Activated CD4-positive, CD25-positive, alpha-beta regulatory T cell treated with anti-CD3 and anti-CD28 coated beads, Interleukin-2, amount 50 U/mL, for 24 hours (primary cell): ENCODE data around the gene AQP3.
A peak's percentile ranks its signal among the peaks of the same experiment; 100 is the strongest.
"Not testable (repeated sequence)": the region's sequence is repeated elsewhere in the genome, so short reads cannot be mapped to it uniquely, and the experiment has no call there.

Experiments used
- ATAC-seq, 2 donors: fragments of 150-1000 bp; cut with Tn5 transposase; one replicate each; pipeline ENCODE4 v1.10.0; 2021; ENCODE audit warnings: mild to moderate bottlenecking in 1 of 2, moderate library complexity in 1 of 2

Gene AQP3

DNA sequence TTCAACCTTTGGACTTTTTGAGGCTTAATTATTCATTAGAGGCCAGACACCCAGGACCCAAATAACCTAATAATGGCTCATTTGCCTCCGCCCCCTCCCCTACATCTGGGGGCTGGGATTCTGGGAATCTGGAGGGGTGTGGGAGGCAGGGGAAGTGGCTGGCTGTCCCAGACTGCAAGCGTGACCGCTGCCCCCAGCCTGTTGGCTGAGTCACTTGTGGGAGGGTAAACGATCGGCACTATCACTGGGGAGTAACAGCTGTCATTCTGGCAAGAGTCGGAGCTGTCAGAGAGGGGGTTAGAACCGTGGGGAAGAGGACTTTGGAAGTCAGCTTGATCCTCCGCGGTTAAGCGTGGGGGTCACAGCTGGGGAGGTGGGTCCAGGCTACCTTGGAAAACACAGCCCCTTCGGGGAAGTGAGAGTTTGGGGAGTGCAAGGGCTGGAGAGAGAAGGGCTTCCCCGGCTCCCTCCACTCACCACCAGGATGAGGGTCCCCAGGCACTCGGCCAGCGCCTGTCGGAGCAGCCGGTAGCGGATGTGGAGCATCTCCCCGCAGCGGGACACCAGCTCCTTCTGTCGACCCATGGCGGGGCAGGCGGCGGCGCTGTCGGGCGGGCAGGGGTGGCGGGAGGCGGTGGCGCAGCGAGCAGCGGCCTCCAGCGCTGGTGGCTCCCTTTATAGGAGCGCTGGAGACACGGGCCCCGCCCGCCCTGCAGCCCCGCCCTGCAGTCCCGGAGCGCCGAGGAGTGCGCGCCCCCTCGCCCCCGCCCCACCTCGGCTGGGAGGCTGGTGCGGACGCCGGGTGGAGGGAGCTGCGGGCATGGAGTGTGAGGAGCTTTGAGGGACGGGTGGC is at the start of gene AQP3:
TSS of gene AQP3 (minus strand) at position 648 of the 853 bp plus-strand sequence. CDS start at position 585, 63 bp downstream.
- ATAC-seq: peak; percentile 70 to 74

- ATAC-seq: not testable (repeated sequence)
These were observed 46.4 kb upstream of the AQP3 start for GRCh38 chr9:33493819-33494218.

DNA sequence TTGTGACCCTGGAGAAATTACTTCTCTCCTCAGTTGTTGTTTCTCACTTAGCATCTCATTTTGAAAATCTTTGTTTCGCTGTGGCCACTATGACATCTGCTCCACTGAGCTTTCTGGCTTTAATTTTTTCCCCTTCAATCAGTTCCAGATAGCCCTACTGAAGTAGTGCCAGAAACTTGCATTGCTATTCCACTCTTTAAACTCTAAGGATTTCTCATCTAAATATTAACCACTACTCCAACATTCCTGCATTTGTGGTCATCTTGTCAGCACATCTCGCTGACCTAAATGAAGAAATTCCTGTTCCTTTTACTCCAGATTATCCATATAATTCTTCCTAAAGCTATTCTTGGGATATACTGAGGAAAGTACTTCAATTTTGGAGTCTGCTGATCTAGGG is 41.7 kb upstream of the AQP3 start:
- no peak for ATAC-seq

DNA sequence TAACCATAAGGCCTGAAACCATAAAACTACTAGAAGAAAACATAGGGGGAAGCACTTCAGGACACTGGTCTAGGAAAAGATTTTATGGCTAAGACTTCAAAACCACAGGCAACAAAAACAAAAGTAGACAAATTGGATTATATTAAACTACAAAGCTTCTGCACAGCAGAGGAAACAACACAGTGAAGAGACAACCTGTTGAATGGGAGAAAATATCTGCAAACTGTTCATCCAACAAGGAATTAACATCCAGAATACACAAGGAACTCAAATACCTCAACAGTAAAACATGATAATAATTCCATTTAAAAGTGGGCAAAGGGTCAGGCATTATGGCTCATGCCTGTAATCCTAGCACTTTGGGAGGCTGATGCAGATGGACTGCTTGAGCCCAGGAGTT is 37.9 kb upstream of the AQP3 start:
- not testable (repeated sequence) for ATAC-seq

DNA sequence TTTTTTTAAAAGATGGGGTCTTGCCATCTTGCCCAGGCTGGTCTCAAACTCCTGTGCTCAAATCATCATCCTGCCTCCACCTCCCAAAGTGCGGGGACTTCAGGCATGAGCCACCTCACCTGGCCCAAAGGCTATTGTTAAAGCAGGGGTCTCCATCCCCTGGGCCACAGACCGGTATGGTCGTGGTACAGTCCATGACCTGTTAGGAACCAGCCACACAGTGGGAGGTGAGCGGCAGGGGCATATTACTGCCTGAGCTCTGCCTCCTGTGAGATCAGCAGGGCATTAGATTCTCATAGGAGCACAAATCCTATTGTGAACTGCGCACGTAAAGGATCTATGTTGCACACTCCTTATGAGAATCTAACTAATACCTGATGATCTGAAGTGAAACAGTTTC is 33.6 kb upstream of the AQP3 start:
- ATAC-seq: no peak

GRCh38 chr9:33480106-33480505 is 32.7 kb upstream of the AQP3 start:
- ATAC-seq: no peak

GRCh38 chr9:33476503-33476902 is 29.1 kb upstream of the AQP3 start:
- ATAC-seq: no peak

GRCh38 chr9:33475357-33475756 is 28.0 kb upstream of the AQP3 start:
- no peak for ATAC-seq

GRCh38 chr9:33473643-33474352 is 26.4 kb upstream of the AQP3 start, which contains the start of gene NOL6:
Gene NOL6 (minus strand): TSS chr9:33473924. CDS start chr9:33473842, 82 bp downstream.
- peak; percentile 99 for ATAC-seq

DNA sequence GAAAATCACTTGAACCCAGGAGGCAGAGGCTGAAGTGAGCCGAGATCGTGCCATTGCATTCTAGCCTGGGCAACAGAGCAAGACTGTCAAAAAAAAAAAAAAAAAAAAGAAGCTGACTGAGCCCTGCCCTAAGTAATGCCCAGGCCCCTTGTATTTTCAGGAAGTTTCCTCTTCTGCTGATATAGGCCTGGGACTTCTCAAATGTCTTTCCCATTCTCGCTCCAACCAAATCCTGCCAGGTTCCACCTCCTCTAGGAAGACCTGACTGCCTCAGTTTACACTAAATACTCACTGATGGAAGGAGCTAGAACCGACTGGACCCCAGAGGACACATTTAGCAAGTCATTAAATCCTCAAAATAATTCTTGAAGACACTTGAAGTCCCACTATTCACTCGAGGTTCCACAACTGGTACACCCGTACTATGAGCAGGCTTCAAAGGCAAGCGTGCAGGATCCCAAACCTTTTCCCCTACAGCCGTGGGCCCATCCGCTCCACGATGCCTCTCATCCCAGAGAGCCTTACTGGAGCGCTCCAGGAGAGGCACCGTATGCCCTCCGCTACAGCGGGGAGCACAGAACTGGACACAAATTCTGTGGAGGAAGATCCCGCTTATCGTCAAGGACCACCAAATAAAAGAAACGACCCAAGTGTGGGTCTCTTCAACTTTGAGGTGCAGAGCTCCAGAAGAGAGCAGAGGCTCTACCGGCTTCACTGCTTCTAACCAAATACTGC is 25.7 kb upstream of the AQP3 start:
- ATAC-seq: no peak

DNA sequence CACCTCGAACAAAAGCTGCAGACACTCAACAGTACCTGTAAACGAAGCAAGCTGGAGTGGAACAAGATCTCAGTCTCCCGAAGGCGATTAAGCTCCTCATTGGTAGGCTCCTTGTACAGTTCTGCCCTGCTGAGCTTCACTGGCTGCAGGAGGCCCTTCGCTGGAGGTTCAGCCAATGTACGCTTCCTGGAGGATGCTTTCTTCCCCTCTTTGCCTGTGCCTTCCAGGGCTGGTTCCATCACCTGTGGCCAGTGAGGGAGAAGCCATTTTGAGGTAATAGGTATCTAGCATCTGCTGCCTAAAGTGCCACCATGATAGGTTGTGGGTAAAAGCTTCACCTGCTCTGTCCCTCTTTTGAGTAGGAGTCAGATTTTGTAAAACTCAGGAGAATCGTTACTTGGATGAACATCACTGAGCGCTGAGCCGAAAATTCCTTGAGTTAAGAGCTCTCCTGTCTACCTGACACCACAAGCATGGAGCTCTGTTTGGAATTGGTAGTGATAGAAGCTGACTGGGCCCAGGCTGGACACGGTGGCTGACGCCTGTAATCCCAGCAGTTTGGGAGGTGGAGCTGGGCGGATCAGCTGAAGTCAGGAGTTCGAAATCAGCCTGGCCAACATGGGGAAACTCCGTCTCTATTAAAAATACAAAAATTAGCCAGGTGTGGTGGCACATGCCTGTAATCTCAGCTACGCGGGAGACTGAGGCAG is 24.9 kb upstream of the AQP3 start:
- ATAC-seq: no peak

GRCh38 chr9:33471361-33471760 is 24.0 kb upstream of the AQP3 start:
- ATAC-seq: no peak

DNA sequence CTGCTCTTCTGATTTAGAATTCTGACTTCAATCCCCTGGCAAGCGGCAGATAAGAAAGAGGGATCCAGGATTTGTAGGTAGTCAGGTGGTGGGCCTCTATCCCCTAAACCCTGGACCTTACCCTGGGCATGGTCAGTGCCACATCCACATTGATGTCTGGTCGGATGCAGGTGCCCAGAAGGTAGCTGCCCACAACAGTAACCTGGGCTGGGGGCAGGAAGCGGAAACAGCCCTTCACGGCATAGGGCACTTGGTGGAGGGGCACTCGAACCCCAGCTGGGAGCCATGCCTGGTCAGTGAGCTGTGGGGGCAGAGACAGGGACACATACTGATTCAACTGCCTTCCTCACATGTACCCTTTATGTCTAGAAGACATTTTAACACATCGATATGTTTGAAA is 22.5 kb upstream of the AQP3 start:
- ATAC-seq: no peak

GRCh38 chr9:33468797-33469621 is 21.6 kb upstream of the AQP3 start:
- ATAC-seq: no peak

- no peak for ATAC-seq
These were observed 20.9 kb upstream of the AQP3 start for GRCh38 chr9:33468215-33468730.

DNA sequence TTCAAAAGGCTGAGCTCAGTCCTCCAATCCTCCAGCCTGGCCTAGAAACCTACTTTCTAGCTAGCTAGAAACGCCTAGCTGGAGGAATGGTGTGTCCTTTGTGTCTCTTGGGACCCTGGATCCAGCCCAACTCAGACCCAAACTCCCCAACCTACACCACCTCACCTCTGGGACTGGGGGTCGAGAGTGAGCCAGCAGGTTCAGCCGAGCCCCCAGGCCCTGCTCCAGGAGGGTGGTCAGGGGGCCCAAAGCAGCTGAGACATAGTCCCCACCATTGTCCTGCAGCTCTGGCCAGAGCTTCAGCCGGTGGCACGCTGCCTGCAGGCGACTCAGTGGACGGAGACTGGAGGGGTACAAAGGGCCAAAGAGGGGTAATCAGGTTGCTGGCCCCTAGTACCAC is 20.1 kb upstream of the AQP3 start:
- no peak for ATAC-seq

- ATAC-seq: peak; percentile 67 to 75
These were observed 19.4 kb upstream of the AQP3 start for GRCh38 chr9:33466565-33467495.

DNA sequence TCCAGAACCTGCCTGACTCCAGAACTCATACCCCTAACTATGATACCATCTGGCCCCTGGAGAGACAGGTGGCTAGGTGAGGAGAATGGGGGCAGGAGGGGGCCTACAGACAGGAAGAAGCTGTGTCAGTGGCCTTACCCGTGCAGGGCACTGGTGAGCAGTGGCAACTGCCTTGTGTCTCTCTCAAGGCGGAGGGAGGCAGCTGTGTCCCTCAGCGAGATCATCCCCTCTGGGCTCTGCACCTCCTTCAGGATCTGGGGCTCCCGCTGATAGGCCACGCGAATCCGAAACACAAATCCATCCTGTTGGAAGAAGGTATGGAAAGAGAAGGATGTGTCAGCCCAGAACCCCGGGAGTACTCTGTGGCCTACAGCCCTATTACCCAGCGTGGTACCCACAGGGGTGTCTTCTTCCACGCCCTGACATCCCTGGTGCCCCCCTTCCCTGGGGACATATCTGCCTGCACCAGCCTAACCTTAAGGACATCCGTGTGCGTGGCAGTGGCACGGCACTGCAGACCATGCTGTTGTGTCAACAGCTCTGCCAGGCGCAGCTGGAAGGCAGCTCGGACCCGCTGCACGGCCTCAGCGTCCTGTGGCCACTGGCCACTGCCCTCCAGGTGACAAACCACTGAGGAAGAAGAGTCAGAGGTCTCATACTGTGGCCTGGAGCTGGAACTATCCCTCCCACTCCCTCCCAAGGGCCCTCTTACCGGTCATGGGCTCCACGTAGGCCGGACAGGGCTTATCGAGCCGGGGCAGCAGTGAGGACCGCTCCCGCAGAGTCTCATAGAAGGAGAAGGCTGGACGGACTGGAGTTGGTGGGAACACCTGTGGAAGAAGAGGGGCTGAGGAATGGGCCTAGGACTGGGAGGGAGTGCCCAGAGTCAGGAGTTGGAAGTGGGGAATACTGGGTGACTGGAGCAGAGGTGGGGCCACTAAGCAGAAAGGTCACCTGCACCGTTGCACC is 18.5 kb upstream of the AQP3 start:
- no peak for ATAC-seq

GRCh38 chr9:33465096-33465495 is 17.7 kb upstream of the AQP3 start:
- ATAC-seq: no peak
